ENCODE data around the gene NPB.
"Not testable (repeated sequence)": the region's sequence is repeated elsewhere in the genome, so short reads cannot be mapped to it uniquely, and the experiment has no call there.

Gene NPB

GRCh38 chr17:81917565-81918332 lies 15.7 kb downstream of the NPB start, which contains the start of gene SIRT7:
Gene SIRT7, minus strand, starts transcription at chr17:81918176. Its CDS starts 45 bp downstream, at chr17:81918131.
- Histone ChIP-seq H3K18ac (ENCODE audit: low read depth in 1 of 2, low read length in 2 of 2) (peak within 1 kb of the TSS in 1 of 2 experiments; percentile 16), H3K14ac (ENCODE audit: low read length in 2 of 2) (peak within 1 kb of the TSS in 1 of 2 experiments; percentile 64), H3K36me3 (ENCODE audit: control insufficient read depth in 1 of 2, insufficient read depth in 2 of 2, low read depth in 1 of 2, low read length in 2 of 2) (peaks cover 70 to 75% of the 10 kb centered on the region in 2 experiments), H2AFZ (ENCODE audit: low read depth, low read length) (peak within 1 kb of the TSS; percentile 14), H3K23ac (ENCODE audit: low read length in 2 of 2) (peak within 1 kb of the TSS in 1 of 2 experiments; percentile 76), H3K4ac (ENCODE audit: low read depth in 1 of 2, low read length in 2 of 2) (peak within 1 kb of the TSS in 1 of 2 experiments; percentile 27), H3K9me3 (ENCODE audit: control insufficient read depth, low read length) (no peaks in the 10 kb centered on the region), H2BK120ac (ENCODE audit: low read depth, low read length) (no peak within 1 kb of the TSS), H3K79me1 (replicated peaks; ENCODE audit: low read length, poor library complexity, severe bottlenecking) (peaks cover 33% of the 10 kb centered on the region), H2BK5ac (ENCODE audit: low read depth, low read length, poor library complexity, severe bottlenecking) (no peak within 1 kb of the TSS), H3K4me1 (ENCODE audit: control insufficient read depth, insufficient read depth, low read depth, low read length) (peaks cover 27% of the 10 kb centered on the region), H3K27me3 (ENCODE audit: control insufficient read depth in 1 of 2, insufficient read depth in 1 of 2, low read length in 2 of 2) (no peaks in the 10 kb centered on the region), H3K4me3 (ENCODE audit: insufficient read depth in 1 of 2, low read depth in 1 of 2, low read length in 2 of 2) (peak within 1 kb of the TSS; percentile 80 to 90), H2BK15ac (ENCODE audit: low read depth, poor library complexity, severe bottlenecking) (no peak within 1 kb of the TSS), H4K8ac (ENCODE audit: low read length) (peak within 1 kb of the TSS; percentile 62), H3K4me2 (ENCODE audit: low read length, poor library complexity, severe bottlenecking) (peak within 1 kb of the TSS; percentile 84), H3K9ac (ENCODE audit: low read length) (peak within 1 kb of the TSS; percentile 85), H3K27ac (ENCODE audit: low read length, poor library complexity, severe bottlenecking) (no peak within 1 kb of the TSS), H4K91ac (ENCODE audit: low read length) (peak within 1 kb of the TSS; percentile 12), H2AK5ac (ENCODE audit: low read length, severe bottlenecking) (no peak within 1 kb of the TSS), H2BK12ac (ENCODE audit: low read length in 2 of 2) (no peak within 1 kb of the TSS)
- under 1% methylated on average over 55 of the region's 94 CpGs for WGBS
- DNase-seq, result peak; percentile 65

DNA sequence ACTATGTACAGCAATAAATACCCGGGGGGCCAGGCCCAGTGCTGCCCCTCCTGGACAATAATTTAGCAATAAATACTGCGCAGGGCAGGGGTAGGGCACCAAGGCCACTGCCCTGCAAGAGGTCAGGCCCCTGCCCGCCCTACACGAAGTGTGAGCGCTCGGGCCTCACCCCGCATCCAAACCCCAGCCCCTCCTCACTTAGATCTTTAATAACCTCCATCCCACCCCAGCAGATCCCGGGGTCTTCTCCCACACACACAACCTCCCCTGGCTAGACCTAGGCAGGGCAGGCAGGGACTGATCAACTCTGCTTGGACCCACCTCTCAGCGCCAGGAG lies 16.3 kb downstream of the NPB start:
- H2BK15ac ChIP-seq (ENCODE audit: low read depth, poor library complexity, severe bottlenecking); H2BK12ac ChIP-seq (ENCODE audit: low read length in 2 of 2); H3K4ac ChIP-seq (ENCODE audit: low read depth in 1 of 2, low read length in 2 of 2); H3K14ac ChIP-seq (ENCODE audit: low read length in 2 of 2); H3K27ac ChIP-seq (ENCODE audit: low read length, poor library complexity, severe bottlenecking); H4K91ac ChIP-seq (ENCODE audit: low read length); H2BK5ac ChIP-seq (ENCODE audit: low read depth, low read length, poor library complexity, severe bottlenecking); H2AFZ ChIP-seq (ENCODE audit: low read depth, low read length); H3K23ac ChIP-seq (ENCODE audit: low read length in 2 of 2); H2AK5ac ChIP-seq (ENCODE audit: low read length, severe bottlenecking); H4K8ac ChIP-seq (ENCODE audit: low read length); H3K27me3 ChIP-seq (ENCODE audit: control insufficient read depth in 1 of 2, insufficient read depth in 1 of 2, low read length in 2 of 2); H2BK120ac ChIP-seq (ENCODE audit: low read depth, low read length); H3K9me3 ChIP-seq (ENCODE audit: control insufficient read depth, low read length); H3K18ac ChIP-seq (ENCODE audit: low read depth in 1 of 2, low read length in 2 of 2); H3K9ac ChIP-seq (ENCODE audit: low read length); DNase-seq: not testable (repeated sequence)
- Histone ChIP-seq H3K4me3 (ENCODE audit: insufficient read depth in 1 of 2, low read depth in 1 of 2, low read length in 2 of 2) (peak overlapping the region in 1 of 2 experiments; percentile 80), H3K4me2 (ENCODE audit: low read length, poor library complexity, severe bottlenecking) (peak overlapping the region; percentile 48), H3K79me1 (replicated peaks; ENCODE audit: low read length, poor library complexity, severe bottlenecking) (peaks cover 31% of the 10 kb centered on the region), H3K36me3 (ENCODE audit: control insufficient read depth in 1 of 2, insufficient read depth in 2 of 2, low read depth in 1 of 2, low read length in 2 of 2) (peaks cover 69 to 72% of the 10 kb centered on the region in 2 experiments), H3K4me1 (ENCODE audit: control insufficient read depth, insufficient read depth, low read depth, low read length) (peaks cover 32% of the 10 kb centered on the region)
- WGBS, result 51% methylated on average over 9 of the region's 9 CpGs

DNA sequence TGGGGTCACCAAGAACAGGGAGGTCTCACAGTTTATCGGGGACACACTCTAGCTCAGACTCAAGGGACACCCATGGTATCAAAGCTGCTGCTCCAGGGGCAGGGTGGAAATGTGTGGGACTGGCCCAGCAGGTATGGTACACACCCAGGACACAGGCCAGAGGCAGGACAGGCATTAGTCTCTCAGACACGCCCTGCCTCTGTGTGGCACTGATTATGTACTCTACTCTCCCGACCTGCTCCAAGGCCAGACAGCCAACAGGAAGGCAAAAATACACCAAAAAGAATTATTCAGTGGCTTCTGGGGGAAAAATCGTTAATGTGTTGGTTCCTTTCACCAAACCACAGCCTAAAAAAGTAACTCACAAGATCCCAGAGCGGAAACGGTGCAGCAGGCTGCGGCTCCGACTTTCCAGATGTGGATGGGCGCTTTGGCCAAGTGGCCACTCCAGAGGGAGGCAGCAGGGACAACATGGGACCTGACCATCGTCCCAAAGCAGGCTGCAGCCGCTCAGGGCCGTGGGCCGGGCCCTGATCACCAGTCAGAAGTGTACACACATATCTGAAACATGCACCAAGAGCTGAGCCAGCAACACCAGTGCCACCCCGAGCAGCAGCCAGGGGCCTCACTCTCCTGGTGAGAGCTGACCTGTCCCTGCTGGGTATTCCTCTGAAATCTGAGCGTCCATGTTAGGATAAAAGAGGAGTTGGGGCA lies 17.0 kb downstream of the NPB start:
- Histone ChIP-seq H2AFZ (ENCODE audit: low read depth, low read length) (no peak overlapping the region), H2AK5ac (ENCODE audit: low read length, severe bottlenecking) (no peak overlapping the region), H2BK120ac (ENCODE audit: low read depth, low read length) (no peak overlapping the region), H3K18ac (ENCODE audit: low read depth in 1 of 2, low read length in 2 of 2) (no peak overlapping the region), H3K14ac (ENCODE audit: low read length in 2 of 2) (no peak overlapping the region), H4K91ac (ENCODE audit: low read length) (no peak overlapping the region), H3K4me2 (ENCODE audit: low read length, poor library complexity, severe bottlenecking) (no peak overlapping the region), H3K27ac (ENCODE audit: low read length, poor library complexity, severe bottlenecking) (no peak overlapping the region), H3K4me3 (ENCODE audit: insufficient read depth in 1 of 2, low read depth in 1 of 2, low read length in 2 of 2) (no peak overlapping the region), H3K4ac (ENCODE audit: low read depth in 1 of 2, low read length in 2 of 2) (no peak overlapping the region), H4K8ac (ENCODE audit: low read length) (no peak overlapping the region), H2BK5ac (ENCODE audit: low read depth, low read length, poor library complexity, severe bottlenecking) (no peak overlapping the region), H2BK12ac (ENCODE audit: low read length in 2 of 2) (no peak overlapping the region), H3K79me1 (replicated peaks; ENCODE audit: low read length, poor library complexity, severe bottlenecking) (peaks cover 25% of the 10 kb centered on the region), H3K9ac (ENCODE audit: low read length) (no peak overlapping the region), H3K36me3 (ENCODE audit: control insufficient read depth in 1 of 2, insufficient read depth in 2 of 2, low read depth in 1 of 2, low read length in 2 of 2) (peaks cover 62 to 65% of the 10 kb centered on the region in 2 experiments), H3K27me3 (ENCODE audit: control insufficient read depth in 1 of 2, insufficient read depth in 1 of 2, low read length in 2 of 2) (no peaks in the 10 kb centered on the region), H3K9me3 (ENCODE audit: control insufficient read depth, low read length) (no peaks in the 10 kb centered on the region), H3K4me1 (ENCODE audit: control insufficient read depth, insufficient read depth, low read depth, low read length) (peaks cover 37% of the 10 kb centered on the region), H2BK15ac (ENCODE audit: low read depth, poor library complexity, severe bottlenecking) (no peak overlapping the region), H3K23ac (ENCODE audit: low read length in 2 of 2) (no peak overlapping the region)
- no peak for DNase-seq
- WGBS, result 94% methylated on average over 14 of the region's 15 CpGs

Measured in mesenchymal stem cell (in vitro differentiated cells and primary cell).